SK-MEL-5 (cell line): Measurements from ENCODE around the gene XBP1. TPM values are rescaled to one million over a fixed set of nuclear protein-coding genes. Genes with fewer than 3 reads are reported as not detected.
"Not testable (repeated sequence)": the region's sequence is repeated elsewhere in the genome, so short reads cannot be mapped to it uniquely, and the experiment has no call there.

Experiments used
- DNase-seq: peaks from one replicate; pipeline ENCODE4 v3.0.0-alpha.2; 2016; ENCODE audit warnings: low read depth, low spot score
- in situ Hi-C: cut with HindIII; loops from 2 replicates; pipeline ENCODE4 v1.10.0; 2016; ENCODE audit warnings: low sequenced_read_pairs, high pct_unique_total_duplicates, low pct_unique_long_range_greater_than_20kb
- polyA plus RNA-seq, 2 experiments: library from polyadenylated mRNA; depleted of rRNA; stranded (reverse); fragments of >200 nt; gene quantifications; 2 replicates each; pipeline ENCODE4 v1.2.3, GENCODE V29; 2015
- total RNA-seq: library from RNA; depleted of rRNA; stranded (reverse); fragments of >200 nt; shearing (Covaris generic); gene quantifications from 2 replicates; pipeline ENCODE4 v1.2.3, GENCODE V29; 2014; rRNA removed

XBP1 gene
- 253 and 286 TPM in 2 replicates for total RNA-seq
- polyA plus RNA-seq (2015; cell fraction: cytosol; rRNA removed) = 227 and 238 TPM in 2 replicates
- 162 and 182 TPM in 2 replicates for polyA plus RNA-seq (2015; cell fraction: nucleus; rRNA removed)

- in situ Hi-C loops = no loop called here
- peak; percentile 95 for DNase-seq
Measured at GRCh38 chr22:28800308-28801041, at the start of gene XBP1. TSS of gene XBP1 (minus strand) at chr22:28800569.

GRCh38 chr22:28846994-28847393, 46.6 kb upstream of the XBP1 start:
- no peak for DNase-seq
- in situ Hi-C loops = no loop called here

GRCh38 chr22:28844277-28844676, 43.9 kb upstream of the XBP1 start:
- in situ Hi-C loops, DNase-seq: not testable (repeated sequence)

- no peak for DNase-seq
- in situ Hi-C loops = no loop called here
Measured at GRCh38 chr22:28843633-28844032, 43.3 kb upstream of the XBP1 start.

GRCh38 chr22:28841111-28841510, 40.7 kb upstream of the XBP1 start:
- in situ Hi-C loops = no loop called here
- DNase-seq = no peak

- DNase-seq = no peak
- in situ Hi-C loops = no loop called here
Measured at GRCh38 chr22:28838971-28839370, 38.6 kb upstream of the XBP1 start.

- no peak for DNase-seq
- in situ Hi-C loops = no loop called here
Measured at GRCh38 chr22:28837640-28838039, 37.3 kb upstream of the XBP1 start.

- no peak for DNase-seq
- in situ Hi-C loops = no loop called here
Measured at GRCh38 chr22:28835630-28836189, 35.3 kb upstream of the XBP1 start.

GRCh38 chr22:28833276-28833923, 33.0 kb upstream of the XBP1 start:
- no peak for DNase-seq
- in situ Hi-C loops = no loop called here

GRCh38 chr22:28832731-28833130, 32.4 kb upstream of the XBP1 start:
- no peak for DNase-seq
- in situ Hi-C loops = no loop called here

GRCh38 chr22:28831140-28832072, 31.0 kb upstream of the XBP1 start:
- DNase-seq = no peak
- in situ Hi-C loops = no loop called here

- in situ Hi-C loops = no loop called here
- no peak for DNase-seq
Measured at GRCh38 chr22:28830441-28830840, 30.1 kb upstream of the XBP1 start.

GRCh38 chr22:28829358-28830181, 29.2 kb upstream of the XBP1 start:
- in situ Hi-C loops = no loop called here
- DNase-seq = peak; percentile 78

GRCh38 chr22:28826921-28827320, 26.6 kb upstream of the XBP1 start:
- in situ Hi-C loops = no loop called here
- no peak for DNase-seq

GRCh38 chr22:28826430-28826829, 26.1 kb upstream of the XBP1 start:
- DNase-seq, in situ Hi-C loops: not testable (repeated sequence)

GRCh38 chr22:28824455-28824854, 24.1 kb upstream of the XBP1 start:
- DNase-seq, in situ Hi-C loops: not testable (repeated sequence)
